HepG2 (cell line): ENCODE measurements around the gene CA4. TPM values are rescaled to one million over a fixed set of nuclear protein-coding genes. Genes with fewer than 3 reads are reported as not detected.
A peak's percentile ranks its signal among the peaks of the same experiment; 100 is the strongest.

Source experiments
- ADNP ChIP-seq: sonication (generic); formaldehyde crosslinking; IDR thresholded peaks from 2 replicates; pipeline ENCODE4 v1.4.0; 2020; ENCODE audit warnings: missing genetic modification reagents
- DNMT1 ChIP-seq: sonication (generic); formaldehyde crosslinking; IDR thresholded peaks from 2 replicates; pipeline ENCODE4 v1.5.1; 2020; ENCODE audit warnings: mild to moderate bottlenecking, missing genetic modification reagents
- FOXA3 ChIP-seq: IDR thresholded peaks from 2 replicates; pipeline ENCODE4 v1.6.1; 2016; ENCODE audit warnings: missing genetic modification reagents, missing compliant biosample characterization
- HOMEZ ChIP-seq: IDR thresholded peaks from 2 replicates; pipeline ENCODE4 v1.6.1; 2016; ENCODE audit warnings: low read depth
- IRF9 ChIP-seq: sonication (generic); formaldehyde crosslinking; IDR thresholded peaks from 2 replicates; pipeline ENCODE4 v1.8.0; 2022; ENCODE audit warnings: missing genetic modification reagents, mild to moderate bottlenecking, borderline replicate concordance
- ISX ChIP-seq: sonication (generic); formaldehyde crosslinking; conservative IDR thresholded peaks from 2 replicates; pipeline ENCODE4 v1.5.0; 2020; ENCODE audit warnings: missing genetic modification reagents
- MLLT10 ChIP-seq: sonication (generic); formaldehyde crosslinking; IDR thresholded peaks from 2 replicates; pipeline ENCODE4 v1.4.0; 2020; ENCODE audit warnings: missing genetic modification reagents
- RFX1 ChIP-seq: fragments of 450-650 bp; IDR thresholded peaks from 2 replicates; pipeline ENCODE4 v1.6.1; 2017
- SMAD1 ChIP-seq: sonication (generic); formaldehyde crosslinking; IDR thresholded peaks from 2 replicates; pipeline ENCODE4 v1.4.0; 2020; ENCODE audit warnings: missing genetic modification reagents, low read depth, mild to moderate bottlenecking, borderline replicate concordance
- TBX3 ChIP-seq: fragments of 450-650 bp; IDR thresholded peaks from 2 replicates; pipeline ENCODE4 v1.6.1; 2017; ENCODE audit warnings: antibody characterized with exemption, mild to moderate bottlenecking, inconsistent platforms, borderline replicate concordance
- USF2 ChIP-seq, 2 experiments: sonication (generic) in 1 of 2; formaldehyde crosslinking in 1 of 2; IDR thresholded peaks; 2 replicates each; pipeline versions ENCODE4 v1.5.1 to v1.6.1; 2011 to 2020; ENCODE audit warnings: borderline replicate concordance in 1 of 2, low read depth in 1 of 2, low read length in 1 of 2, mild to moderate bottlenecking in 1 of 2, missing genetic modification reagents in 1 of 2, moderate library complexity in 1 of 2
- ZNF256 ChIP-seq: sonication (generic); formaldehyde crosslinking; conservative IDR thresholded peaks from 2 replicates; pipeline ENCODE4 v1.4.0; 2020; ENCODE audit warnings: missing genetic modification reagents
- ZNF329 ChIP-seq: sonication (generic); formaldehyde crosslinking; IDR thresholded peaks from 2 replicates; pipeline ENCODE4 v1.9.0; 2021; ENCODE audit warnings: low read depth, mild to moderate bottlenecking, missing genetic modification reagents
- ZNF468 ChIP-seq: sonication (generic); formaldehyde crosslinking; IDR thresholded peaks from 2 replicates; pipeline ENCODE4 v1.8.0; 2022; ENCODE audit warnings: mild to moderate bottlenecking, moderate library complexity, missing genetic modification reagents
- ZNF549 ChIP-seq: sonication (generic); formaldehyde crosslinking; IDR thresholded peaks from 2 replicates; pipeline ENCODE4 v1.5.0; 2020; ENCODE audit warnings: missing genetic modification reagents
- ZNF687 ChIP-seq: sonication (generic); formaldehyde crosslinking; IDR thresholded peaks from 2 replicates; pipeline ENCODE4 v1.5.1; 2020; ENCODE audit warnings: mild to moderate bottlenecking, missing genetic modification reagents, moderate library complexity
- ZXDC ChIP-seq: sonication (generic); formaldehyde crosslinking; IDR thresholded peaks from 2 replicates; pipeline ENCODE4 v1.5.0; 2020; ENCODE audit warnings: mild to moderate bottlenecking, missing genetic modification reagents
- polyA plus RNA-seq, 8 experiments: library from polyadenylated mRNA; depleted of rRNA in 3 of 8; stranded (reverse) in 7 of 8; unstranded in 1 of 8; fragments of >200 nt; fragmentation: Illumina TruSeq in 4 of 8; extraction: Trizol in 4 of 8; gene quantifications; 2 replicates each; pipeline versions ENCODE4 v1.2.1 to v1.2.3, GENCODE V29; 2011 to 2016; ENCODE audit warnings: low read depth in 4 of 8, missing spikeins in 1 of 8, mixed read lengths in 1 of 8; ENCODE audit not compliant: insufficient read depth in 1 of 8
- total RNA-seq, 5 experiments: library from RNA; depleted of rRNA; stranded (reverse); fragments of >200 nt; fragmentation: Illumina TruSeq; extraction: Trizol; gene quantifications; 2 replicates each; pipeline ENCODE4 v1.2.3, GENCODE V29; 2016; ENCODE audit warnings: low read depth in 1 of 5

CA4 gene
- total and polyA plus RNA-seq, 2 of the 13 experiments (the other 11 are each of a cell fraction or from before 2014, with no cell fraction given), result not detected

- TF ChIP-seq MLLT10 (no peak), ZXDC (CRISPR knock-in tag) (no peak), DNMT1 (CRISPR knock-in tag) (no peak), FOXA3 (CRISPR knock-in tag) (no peak), ZNF687 (CRISPR knock-in tag) (peak; percentile 97), SMAD1 (no peak), ADNP (CRISPR knock-in tag) (no peak; the same call in 1 of the 2 replicates), ZNF468 (CRISPR knock-in tag) (0 out of 2 replicates have a peak, but pooled peaks have one; percentile 38), TBX3 (no peak), ISX (CRISPR knock-in tag) (peak; percentile 90; the same call in 1 of the 2 replicates), IRF9 (CRISPR knock-in tag) (peak; percentile 31; the same call in 1 of the 2 replicates), USF2 (IDR thresholded peaks at IDR 0.05; ENCODE audit: low read depth, low read length) (no peak), USF2 (CRISPR knock-in tag; IDR thresholded peaks at IDR 0.05; ENCODE audit: borderline replicate concordance) (no peak), RFX1 (no peak), ZNF256 (CRISPR knock-in tag) (peak; percentile 97; the same call in 1 of the 2 replicates), ZNF549 (no peak), HOMEZ (CRISPR knock-in tag) (peak; percentile 75), ZNF329 (CRISPR knock-in tag) (no peak; the same call in 1 of the 2 replicates)
Measured at GRCh38 chr17:60135151-60135950, 14.4 kb upstream of the CA4 start (continued).
